Hematopoietic multipotent progenitor cell treated with erythropoietin and hydrocortisone succinate and interleukin-3 and kit ligand, for 4 days (in vitro differentiated cells): ENCODE data around the gene CAVIN2.
"Not testable (repeated sequence)": the region's sequence is repeated elsewhere in the genome, so short reads cannot be mapped to it uniquely, and the experiment has no call there.

Experiments used
- DNase-seq: peaks from one replicate; pipeline ENCODE4 v3.0.0-alpha.2; 2015

CAVIN2 gene

GRCh38 chr2:191799526-191799925, 47.4 kb downstream of the CAVIN2 start:
- DNase-seq = no peak

DNA sequence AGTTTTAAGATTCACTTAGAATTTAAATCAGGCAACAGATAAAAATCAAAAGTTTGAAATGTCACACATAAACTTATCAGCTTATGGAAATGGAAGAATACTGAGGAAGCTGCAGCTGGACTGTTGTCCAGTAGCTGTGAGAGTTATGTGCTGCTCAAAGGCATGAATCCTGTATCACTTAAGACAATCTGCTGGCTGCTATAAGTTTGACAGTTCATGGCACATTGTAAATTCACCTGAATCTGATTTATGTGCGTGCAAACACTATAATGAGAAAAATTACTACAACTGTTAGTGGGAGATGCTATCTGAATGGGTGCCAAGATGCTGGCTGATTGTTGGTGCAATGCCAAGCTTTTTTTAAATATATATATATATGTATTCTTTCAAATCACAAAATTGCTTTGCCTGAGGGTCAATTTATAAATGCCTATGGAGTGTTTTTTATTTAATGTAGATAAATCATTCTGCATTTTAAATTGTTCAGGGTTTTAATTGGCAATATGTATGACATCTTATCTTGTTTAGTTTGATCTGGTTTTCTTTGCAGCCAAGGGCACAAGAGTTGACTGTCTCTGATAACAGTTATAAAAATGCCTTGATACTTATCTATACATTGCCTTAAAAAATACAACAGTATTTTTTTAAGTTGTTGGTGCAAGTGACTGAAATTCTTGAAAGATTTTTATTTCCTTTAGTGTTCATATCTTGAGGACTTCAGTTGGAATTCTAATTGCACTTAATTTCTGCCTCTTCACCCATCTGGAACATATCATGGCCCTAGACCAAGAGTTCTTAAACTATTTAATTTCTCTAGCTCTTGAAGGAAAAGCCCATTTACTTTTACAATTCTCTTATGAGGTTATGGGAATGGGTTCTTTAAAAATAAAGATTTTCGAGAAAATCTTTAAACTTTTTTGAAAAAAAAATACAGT, 48.7 kb downstream of the CAVIN2 start:
- DNase-seq = no peak

- no peak for DNase-seq
Observed at GRCh38 chr2:191797500-191797899, 49.4 kb downstream of the CAVIN2 start.

DNA sequence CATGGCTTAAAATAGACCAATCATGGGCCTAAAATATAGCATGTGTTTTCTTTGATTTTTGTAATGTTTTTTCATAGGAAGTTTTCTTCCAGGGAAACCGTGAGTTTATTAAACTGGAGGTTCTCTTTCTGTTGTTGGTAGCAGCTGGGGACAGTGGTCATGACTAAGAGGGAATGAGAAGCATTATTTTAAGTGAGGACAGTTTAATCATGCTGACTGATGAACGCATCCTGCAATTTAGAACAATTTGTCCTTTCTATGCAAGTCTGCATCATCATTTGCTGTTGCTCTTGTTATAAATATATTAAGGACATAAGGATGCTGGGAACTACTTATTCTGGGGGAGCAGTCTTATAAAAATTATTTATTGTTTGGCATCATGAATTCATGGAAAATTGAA, 51.2 kb downstream of the CAVIN2 start:
- no peak for DNase-seq

DNA sequence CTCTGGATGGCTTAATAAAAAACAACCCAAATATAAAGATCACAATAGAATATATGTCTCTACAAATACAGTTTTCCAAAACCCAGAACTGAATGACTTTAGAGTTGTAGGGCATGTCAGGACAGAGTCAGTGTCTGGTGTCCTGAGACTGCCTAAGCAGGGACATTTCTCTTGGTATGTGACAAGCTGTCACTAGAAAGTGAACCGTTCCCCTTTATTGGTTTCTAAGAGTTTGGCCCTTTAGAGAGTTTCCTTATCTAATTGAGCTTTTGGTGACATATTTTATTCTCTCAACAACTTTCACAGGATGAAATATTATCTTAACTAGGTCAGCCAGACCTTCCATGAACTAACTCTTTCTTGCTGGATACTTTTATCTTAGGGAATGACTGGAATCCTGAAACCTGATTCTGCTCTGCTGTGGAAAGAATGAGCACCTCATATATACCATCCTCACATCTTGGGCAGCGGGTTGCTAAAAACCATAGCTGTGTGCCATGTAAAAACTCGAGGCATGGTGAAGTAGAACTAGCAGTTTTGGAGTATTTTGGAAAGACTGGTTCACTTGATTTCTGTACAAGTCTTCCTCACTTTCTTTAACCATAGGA, 54.8 kb downstream of the CAVIN2 start:
- DNase-seq = no peak

GRCh38 chr2:191790737-191791136, 56.2 kb downstream of the CAVIN2 start:
- no peak for DNase-seq

DNA sequence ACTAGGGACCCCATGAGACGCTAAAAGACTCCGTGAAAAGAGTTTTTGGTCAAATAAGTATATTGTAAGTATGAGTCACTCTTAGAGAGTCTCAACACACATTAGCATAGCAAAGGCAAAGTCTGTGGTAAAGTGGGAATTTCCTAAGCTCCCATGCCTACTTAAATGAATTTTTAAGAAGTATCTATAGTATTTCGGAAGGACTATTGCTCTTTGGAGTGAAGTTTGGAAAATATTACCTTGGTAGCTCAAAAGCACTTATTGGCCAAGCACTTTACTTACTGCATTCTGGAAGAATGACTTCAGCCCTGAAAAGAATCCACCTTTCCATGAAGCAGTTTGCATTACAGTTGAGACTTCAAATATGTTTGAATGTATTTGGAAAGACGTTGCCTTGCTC, 57.1 kb downstream of the CAVIN2 start:
- no peak for DNase-seq

DNA sequence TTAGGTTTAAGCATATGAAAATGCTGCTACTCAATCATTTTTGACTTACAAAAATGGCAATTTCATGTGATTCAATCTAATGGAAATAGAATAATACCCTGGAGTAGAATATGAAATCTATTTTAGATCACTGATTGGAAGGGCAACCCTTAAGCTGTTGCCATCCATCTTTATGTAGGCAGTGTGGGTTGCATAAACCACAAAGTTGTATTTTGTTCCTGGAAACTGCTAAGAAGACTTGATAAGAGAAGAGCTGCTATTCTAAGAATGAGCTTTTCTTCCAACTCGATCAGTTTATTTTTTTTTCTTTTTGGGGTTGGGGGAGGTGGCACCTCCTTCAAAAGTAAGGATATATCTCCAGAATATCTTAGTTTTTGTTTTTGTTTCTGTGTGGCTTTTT, 60.2 kb downstream of the CAVIN2 start:
- peak; percentile 84 for DNase-seq

- not testable (repeated sequence) for DNase-seq
Observed at GRCh38 chr2:191785651-191786050, 61.2 kb downstream of the CAVIN2 start.
